ENCODE data around the gene OVOL2.

The OVOL2 gene

DNA sequence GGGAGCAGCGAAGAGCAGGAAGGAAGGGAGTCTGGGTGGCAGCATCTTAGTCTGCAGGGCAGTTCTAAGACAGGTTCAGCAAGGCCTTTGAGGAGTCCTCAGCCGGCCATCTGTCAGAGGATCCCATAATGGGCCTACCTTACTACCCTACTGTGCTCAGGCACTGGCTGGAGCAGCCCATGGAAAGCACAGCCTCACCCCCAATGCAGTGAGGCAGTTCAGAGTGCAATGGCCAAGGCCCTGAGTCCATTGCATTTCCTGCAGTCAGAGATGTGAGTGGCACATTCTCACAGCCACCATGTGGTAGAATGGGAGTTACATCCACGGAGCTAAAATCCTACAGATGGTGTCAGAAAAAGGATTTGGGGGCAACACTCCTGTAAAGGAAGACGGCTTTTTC, 19.4 kb upstream of the OVOL2 start:
- TF ChIP-seq, protein P1, sequence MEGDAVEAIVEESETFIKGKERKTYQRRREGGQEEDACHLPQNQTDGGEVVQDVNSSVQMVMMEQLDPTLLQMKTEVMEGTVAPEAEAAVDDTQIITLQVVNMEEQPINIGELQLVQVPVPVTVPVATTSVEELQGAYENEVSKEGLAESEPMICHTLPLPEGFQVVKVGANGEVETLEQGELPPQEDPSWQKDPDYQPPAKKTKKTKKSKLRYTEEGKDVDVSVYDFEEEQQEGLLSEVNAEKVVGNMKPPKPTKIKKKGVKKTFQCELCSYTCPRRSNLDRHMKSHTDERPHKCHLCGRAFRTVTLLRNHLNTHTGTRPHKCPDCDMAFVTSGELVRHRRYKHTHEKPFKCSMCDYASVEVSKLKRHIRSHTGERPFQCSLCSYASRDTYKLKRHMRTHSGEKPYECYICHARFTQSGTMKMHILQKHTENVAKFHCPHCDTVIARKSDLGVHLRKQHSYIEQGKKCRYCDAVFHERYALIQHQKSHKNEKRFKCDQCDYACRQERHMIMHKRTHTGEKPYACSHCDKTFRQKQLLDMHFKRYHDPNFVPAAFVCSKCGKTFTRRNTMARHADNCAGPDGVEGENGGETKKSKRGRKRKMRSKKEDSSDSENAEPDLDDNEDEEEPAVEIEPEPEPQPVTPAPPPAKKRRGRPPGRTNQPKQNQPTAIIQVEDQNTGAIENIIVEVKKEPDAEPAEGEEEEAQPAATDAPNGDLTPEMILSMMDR (IDR thresholded peaks at IDR 0.05; ENCODE audit: low read depth, low read length, missing control alignments): no peak
- no peak overlapping the region for H3K4me3 ChIP-seq (replicated peaks; ENCODE audit: low read depth, low read length)
- no peak for DNase-seq (ENCODE audit: extremely low read depth, low read depth)

DNA sequence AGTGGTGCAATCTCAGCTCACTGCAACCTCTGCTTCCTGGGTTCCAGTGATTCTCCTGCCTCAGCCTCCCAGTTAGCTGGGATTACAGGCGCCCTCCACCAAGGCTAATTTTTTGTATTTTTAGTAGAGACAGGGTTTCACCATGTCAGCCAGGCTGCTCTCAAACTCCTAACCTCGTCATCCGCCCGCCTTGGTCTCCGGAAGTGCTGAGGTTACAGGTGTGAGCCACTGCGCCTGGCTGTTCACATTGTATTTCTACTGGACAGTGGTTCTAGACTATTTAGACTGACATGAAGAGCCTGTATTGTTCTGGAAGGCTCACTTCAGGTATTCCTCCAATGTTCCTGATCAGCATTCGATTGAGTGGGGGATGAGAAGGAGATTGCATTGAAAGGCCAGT, 14.8 kb upstream of the OVOL2 start:
- DNase-seq (ENCODE audit: extremely low read depth, low read depth): no peak
- no peak overlapping the region for H3K4me3 ChIP-seq (replicated peaks; ENCODE audit: low read depth, low read length)
- TF ChIP-seq, protein P1 (IDR thresholded peaks at IDR 0.05; ENCODE audit: low read depth, low read length, missing control alignments): no peak

DNA sequence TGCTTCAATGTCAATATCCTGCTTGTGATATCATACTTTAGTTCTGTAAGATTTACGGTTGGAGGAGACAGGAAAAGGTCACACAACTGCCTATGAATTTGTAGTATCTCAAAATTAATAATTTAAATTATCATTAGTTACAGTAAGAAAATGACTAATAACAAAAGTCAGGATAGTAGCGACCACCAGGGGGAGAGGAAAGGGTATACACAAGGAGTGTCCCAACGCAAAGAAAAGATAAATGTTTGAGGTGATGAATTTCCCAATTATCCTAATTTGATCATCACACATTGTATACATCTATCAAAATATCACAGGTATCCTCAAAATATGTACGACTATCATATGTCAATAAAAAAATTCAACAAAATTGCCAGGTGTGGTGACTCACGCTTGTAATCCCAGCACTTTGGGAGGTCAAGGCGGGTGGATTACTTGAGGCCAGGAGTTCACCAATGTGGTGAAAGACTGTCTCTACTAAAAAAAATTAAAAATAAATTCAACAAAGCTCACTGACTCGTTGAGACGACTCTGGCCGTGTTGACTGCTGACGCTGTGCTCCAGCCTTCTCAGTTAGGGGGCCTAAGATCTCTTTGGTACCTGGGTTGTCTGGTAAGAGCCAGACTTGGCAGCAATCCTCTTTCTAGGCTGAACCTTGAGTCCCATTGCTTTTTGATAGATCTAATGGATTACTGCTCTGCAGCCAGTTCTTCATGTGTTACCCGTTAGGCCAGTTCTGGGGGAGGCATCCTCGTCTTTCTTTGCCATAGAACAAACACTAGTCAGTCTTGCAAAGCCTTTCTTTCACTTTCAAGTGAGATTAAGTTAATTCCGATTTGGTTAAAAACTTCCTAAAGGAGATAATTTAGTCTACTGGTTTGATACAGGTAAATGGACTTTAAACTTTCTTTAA, 9.0 kb upstream of the OVOL2 start:
- H3K4me3 ChIP-seq (replicated peaks; ENCODE audit: low read depth, low read length): no peak overlapping the region
- no peak for DNase-seq (ENCODE audit: extremely low read depth, low read depth)
- TF ChIP-seq, protein P1 (IDR thresholded peaks at IDR 0.05; ENCODE audit: low read depth, low read length, missing control alignments): no peak

DNA sequence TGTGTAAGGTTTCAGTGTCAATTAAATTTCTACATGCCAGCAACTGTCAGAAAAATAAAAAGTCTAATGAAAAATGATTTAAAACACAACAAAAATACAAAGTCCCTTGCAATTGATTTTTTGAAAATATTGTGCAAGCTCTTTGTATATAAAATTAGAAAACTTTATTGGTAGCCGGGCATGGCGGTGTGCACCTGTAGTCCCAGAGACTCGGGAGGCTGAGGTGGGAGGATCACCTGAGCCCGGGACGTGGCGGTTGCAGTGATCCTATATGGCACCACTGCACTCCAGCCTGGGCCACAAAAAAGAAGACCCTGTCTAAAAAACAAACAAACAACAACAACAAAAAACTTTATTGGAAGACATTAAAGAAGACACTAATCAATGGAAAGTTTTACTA, 6.0 kb upstream of the OVOL2 start:
- H3K4me3 ChIP-seq (replicated peaks; ENCODE audit: low read depth, low read length): no peak overlapping the region
- no peak for DNase-seq (ENCODE audit: extremely low read depth, low read depth)
- TF ChIP-seq, protein P1 (IDR thresholded peaks at IDR 0.05; ENCODE audit: low read depth, low read length, missing control alignments): no peak

DNA sequence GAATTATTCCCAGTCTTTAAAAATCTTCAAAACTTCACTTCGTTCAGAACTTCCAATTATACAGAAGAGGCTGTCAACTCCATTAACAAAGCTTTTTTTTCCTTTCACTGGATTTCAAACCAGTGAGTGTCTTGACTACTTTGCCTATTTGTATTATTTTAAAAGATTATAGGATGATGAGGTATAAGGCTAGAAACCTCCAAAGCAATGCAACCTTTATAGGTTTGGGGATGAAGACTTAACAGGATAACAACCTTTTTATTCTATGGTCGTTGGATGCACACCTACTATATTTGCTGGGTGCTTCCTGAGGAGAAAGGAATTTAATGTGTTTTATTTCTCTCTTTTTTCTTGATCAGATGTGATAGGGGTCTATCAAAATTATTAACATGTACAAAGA, 1.9 kb upstream of the OVOL2 start:
- no peak overlapping the region for H3K4me3 ChIP-seq (replicated peaks; ENCODE audit: low read depth, low read length)
- DNase-seq (ENCODE audit: extremely low read depth, low read depth): no peak
- TF ChIP-seq, protein P1 (IDR thresholded peaks at IDR 0.05; ENCODE audit: low read depth, low read length, missing control alignments): no peak

DNA sequence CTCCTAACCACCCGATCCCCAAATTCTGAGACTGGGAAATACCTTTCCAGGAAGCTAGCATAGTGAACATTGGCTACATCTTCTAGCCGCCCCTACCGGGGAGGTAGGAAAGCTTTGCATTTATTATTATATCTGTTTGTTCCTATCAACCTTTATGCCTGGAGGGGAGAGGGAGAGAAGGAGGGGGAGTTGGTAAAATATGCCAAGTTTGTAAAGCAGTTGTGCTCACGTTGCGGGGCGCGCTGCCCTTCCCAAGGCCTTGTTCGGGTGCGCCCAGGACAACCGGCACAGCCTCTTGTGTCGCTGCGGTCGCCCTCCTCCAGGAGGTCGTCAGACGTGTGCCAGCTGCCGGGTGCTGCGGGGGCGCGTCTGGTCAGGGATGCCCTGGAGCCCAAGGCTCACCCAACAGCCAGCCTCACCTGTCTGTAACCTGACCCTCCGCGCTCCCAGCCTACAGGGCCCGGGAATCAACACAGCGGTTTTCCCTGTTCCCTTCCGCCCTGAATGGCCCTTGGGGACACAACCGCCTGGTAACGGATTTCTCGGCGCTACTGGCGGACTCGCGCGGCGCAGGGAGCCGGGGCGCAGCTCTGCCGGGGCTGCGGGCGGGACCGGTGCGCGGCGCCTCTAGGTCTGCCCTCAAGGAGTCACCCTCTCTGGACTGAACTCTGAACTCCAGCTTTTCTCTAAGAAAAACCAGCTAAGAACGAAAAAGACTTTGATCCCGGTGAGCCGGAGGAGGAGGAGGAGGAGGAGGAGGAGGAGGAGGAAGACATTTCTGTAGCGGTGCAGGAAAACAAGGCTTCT, 1.1 kb upstream of the OVOL2 start:
- H3K4me3 ChIP-seq (replicated peaks; ENCODE audit: low read depth, low read length): no peak overlapping the region
- TF ChIP-seq, protein P1 (IDR thresholded peaks at IDR 0.05; ENCODE audit: low read depth, low read length, missing control alignments): no peak
- no peak for DNase-seq (ENCODE audit: extremely low read depth, low read depth)

Measured in HFF-Myc (cell line).